Measurements from ENCODE around the gene NMNAT2.
"Not testable (repeated sequence)": the region's sequence is repeated elsewhere in the genome, so short reads cannot be mapped to it uniquely, and the experiment has no call there.

NMNAT2 gene

DNA sequence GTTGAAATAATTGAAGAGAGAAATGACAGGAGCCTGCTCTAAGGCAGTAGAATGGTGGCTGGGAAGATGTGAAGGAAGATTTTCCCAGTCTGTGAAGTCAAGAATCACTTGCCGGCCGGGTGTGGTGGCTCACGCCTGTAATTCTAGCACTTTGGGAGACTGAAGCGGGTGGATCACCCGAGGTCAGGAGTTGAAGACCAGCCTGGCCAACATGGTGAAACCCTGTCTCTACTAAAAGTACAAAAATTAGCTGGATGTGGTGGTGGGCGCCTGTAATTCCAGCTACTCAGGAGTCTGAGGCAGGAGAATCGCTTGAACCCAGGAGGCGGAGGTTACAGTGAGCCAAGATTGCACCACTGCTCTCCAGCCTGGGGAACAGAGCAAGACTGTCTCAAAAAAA lies 177.3 kb downstream of the NMNAT2 start:
- DNase-seq (ENCODE audit: low spot score); H3K4me1 Mint-ChIP-seq (ENCODE audit: low read depth); H3K4me3 Mint-ChIP-seq; H3K27me3 Mint-ChIP-seq (ENCODE audit: low read depth); H3K36me3 Mint-ChIP-seq (ENCODE audit: low read depth); H3K27ac Mint-ChIP-seq; H3K9me3 Mint-ChIP-seq: not testable (repeated sequence)

DNA sequence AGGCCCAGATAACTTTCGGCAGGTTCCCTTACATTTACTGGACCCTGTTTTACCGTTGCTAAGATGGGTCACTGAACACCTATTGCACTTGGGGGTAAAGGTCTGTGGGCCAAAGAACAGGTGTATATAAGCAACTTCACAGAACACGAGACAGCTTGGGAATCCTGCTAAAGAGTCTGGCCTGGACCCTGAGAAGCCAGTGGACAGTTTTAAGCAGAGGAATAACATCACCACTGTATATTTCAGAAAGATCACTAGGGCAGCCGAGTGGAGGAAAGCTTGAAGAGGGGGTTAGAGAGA lies 177.7 kb downstream of the NMNAT2 start:
- no peak for DNase-seq (ENCODE audit: low spot score)
- H3K27me3 Mint-ChIP-seq (ENCODE audit: low read depth): peaks cover 6% of the 10 kb centered on the region
- H3K36me3 Mint-ChIP-seq (ENCODE audit: low read depth): no peaks in the 10 kb centered on the region
- no peak overlapping the region for H3K4me3 Mint-ChIP-seq
- no peak overlapping the region for H3K27ac Mint-ChIP-seq
- no peaks in the 10 kb centered on the region for H3K9me3 Mint-ChIP-seq
- H3K4me1 Mint-ChIP-seq (ENCODE audit: low read depth): no peaks in the 10 kb centered on the region

DNA sequence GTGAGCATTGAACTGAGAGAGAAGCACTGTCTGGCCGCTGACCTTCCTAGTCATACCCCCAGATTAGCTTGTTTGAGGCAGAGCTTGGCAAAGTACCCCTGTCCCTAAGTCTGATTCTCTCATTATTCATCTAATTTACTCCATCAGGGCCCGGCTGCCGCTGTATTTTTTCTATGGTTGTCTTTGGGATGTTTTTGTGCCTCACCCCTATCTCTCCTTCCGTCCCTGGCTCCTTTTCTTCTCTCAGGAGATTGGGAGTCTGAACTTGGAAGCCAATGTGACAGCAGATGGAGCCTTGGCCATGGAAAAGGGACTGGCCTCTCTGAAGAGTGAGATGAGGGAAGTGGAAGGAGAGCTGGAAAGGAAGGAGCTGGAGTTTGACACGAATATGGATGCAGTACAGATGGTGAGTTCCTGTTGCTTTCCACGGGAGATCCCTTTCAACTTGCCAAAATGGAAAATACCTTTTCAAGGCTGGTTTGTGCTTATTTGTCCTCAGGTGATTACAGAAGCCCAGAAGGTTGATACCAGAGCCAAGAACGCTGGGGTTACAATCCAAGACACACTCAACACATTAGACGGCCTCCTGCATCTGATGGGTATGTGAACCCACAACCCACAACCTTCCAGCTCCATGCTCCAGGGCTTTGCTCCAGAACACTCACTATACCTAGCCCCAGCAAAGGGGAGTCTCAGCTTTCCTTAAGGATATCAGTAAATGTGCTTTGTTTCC lies 178.2 kb downstream of the NMNAT2 start:
- no peaks in the 10 kb centered on the region for H3K4me1 Mint-ChIP-seq (ENCODE audit: low read depth)
- H3K27me3 Mint-ChIP-seq (ENCODE audit: low read depth): peaks cover 6% of the 10 kb centered on the region
- H3K4me3 Mint-ChIP-seq: no peak overlapping the region
- H3K27ac Mint-ChIP-seq: no peak overlapping the region
- no peaks in the 10 kb centered on the region for H3K36me3 Mint-ChIP-seq (ENCODE audit: low read depth)
- DNase-seq (ENCODE audit: low spot score): no peak
- no peaks in the 10 kb centered on the region for H3K9me3 Mint-ChIP-seq

DNA sequence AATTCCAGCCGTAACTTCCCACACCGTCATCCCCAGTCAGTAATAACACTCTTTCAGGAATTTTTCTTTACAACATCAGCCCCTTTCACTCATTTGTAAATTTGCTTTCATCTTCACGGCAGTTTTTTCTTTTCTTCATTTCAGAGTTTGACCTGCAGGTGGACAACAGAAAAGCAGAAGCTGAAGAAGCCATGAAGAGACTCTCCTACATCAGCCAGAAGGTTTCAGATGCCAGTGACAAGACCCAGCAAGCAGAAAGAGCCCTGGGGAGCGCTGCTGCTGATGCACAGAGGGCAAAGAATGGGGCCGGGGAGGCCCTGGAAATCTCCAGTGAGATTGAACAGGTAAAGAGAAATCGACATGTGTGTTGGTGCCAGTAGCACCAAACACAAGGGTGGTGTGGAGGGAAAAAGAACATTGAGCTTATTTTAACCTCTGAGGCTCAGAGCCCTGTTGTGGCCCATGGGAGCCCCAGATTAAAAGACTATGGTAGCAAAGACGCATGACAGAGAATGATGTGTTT lies 178.9 kb downstream of the NMNAT2 start:
- no peaks in the 10 kb centered on the region for H3K36me3 Mint-ChIP-seq (ENCODE audit: low read depth)
- DNase-seq (ENCODE audit: low spot score): no peak
- H3K27ac Mint-ChIP-seq: no peak overlapping the region
- no peaks in the 10 kb centered on the region for H3K9me3 Mint-ChIP-seq
- H3K27me3 Mint-ChIP-seq (ENCODE audit: low read depth): peaks cover 6% of the 10 kb centered on the region
- H3K4me1 Mint-ChIP-seq (ENCODE audit: low read depth): no peaks in the 10 kb centered on the region
- H3K4me3 Mint-ChIP-seq: no peak overlapping the region

DNA sequence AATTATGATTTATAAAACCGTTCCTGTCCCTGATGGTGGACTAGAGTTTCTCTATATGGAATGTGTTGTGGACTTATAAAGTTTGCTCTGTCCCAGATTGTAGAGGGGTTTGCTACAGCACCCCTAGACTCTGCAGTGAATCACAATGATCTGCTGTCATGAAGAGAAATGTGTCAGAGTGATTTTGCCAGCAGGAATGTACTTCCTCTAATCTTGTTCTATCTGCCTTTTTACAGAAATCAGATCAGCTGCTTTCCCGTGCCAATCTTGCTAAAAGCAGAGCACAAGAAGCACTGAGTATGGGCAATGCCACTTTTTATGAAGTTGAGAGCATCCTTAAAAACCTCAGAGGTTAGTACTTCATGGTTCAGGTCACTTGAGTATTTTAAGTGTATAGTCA lies 180.1 kb downstream of the NMNAT2 start:
- H3K27me3 Mint-ChIP-seq (ENCODE audit: low read depth): peaks cover 6% of the 10 kb centered on the region
- H3K4me1 Mint-ChIP-seq (ENCODE audit: low read depth): no peaks in the 10 kb centered on the region
- no peaks in the 10 kb centered on the region for H3K36me3 Mint-ChIP-seq (ENCODE audit: low read depth)
- H3K27ac Mint-ChIP-seq: no peak overlapping the region
- no peaks in the 10 kb centered on the region for H3K9me3 Mint-ChIP-seq
- H3K4me3 Mint-ChIP-seq: no peak overlapping the region
- no peak for DNase-seq (ENCODE audit: low spot score)

DNA sequence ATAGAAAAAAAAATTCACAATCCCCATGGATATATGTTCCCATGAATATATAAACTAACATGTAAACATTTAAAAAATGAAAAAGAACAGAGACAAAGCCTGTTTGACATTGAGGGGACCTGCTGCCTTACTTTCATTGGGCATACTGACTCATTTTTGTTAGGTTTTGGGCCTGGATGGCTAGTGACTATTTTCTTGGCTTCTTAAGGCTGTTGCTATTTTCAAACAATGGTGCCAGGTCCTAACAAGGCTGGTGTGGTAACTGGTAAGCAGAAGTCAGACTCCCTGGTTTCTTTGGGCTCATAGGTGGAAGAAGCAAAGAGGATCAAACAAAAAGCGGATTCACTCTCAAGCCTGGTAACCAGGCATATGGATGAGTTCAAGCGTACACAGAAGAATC lies 181.1 kb downstream of the NMNAT2 start:
- H3K9me3 Mint-ChIP-seq: no peaks in the 10 kb centered on the region
- DNase-seq (ENCODE audit: low spot score): no peak
- H3K27me3 Mint-ChIP-seq (ENCODE audit: low read depth): peaks cover 6% of the 10 kb centered on the region
- no peak overlapping the region for H3K27ac Mint-ChIP-seq
- no peaks in the 10 kb centered on the region for H3K4me1 Mint-ChIP-seq (ENCODE audit: low read depth)
- no peaks in the 10 kb centered on the region for H3K36me3 Mint-ChIP-seq (ENCODE audit: low read depth)
- no peak overlapping the region for H3K4me3 Mint-ChIP-seq

DNA sequence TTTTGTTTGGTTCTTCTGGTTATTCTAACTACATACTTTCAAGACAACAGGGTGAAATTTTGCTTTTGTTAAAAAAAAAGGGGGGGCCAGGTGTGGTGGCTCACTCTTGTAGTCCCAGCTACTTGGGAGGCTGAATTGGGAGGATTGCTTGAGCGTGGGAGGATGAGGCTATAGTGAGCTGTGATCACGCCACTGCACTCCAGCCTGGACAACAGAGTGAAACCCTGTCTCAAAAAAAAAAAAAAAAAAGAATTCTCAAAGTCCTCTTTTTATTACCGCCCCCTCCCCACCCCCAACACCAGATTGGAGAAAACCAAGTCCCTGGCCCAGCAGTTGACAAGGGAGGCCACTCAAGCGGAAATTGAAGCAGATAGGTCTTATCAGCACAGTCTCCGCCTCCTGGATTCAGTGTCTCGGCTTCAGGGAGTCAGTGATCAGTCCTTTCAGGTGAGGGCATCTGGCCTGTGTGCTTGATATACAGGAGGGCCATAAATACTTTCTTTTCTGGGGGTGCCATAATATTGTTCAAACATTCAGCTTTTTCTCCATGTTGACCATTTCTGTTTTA lies 181.9 kb downstream of the NMNAT2 start:
- Mint-ChIP-seq H3K27me3 (ENCODE audit: low read depth) (peaks cover 4% of the 10 kb centered on the region), H3K36me3 (ENCODE audit: low read depth) (no peaks in the 10 kb centered on the region), H3K4me1 (ENCODE audit: low read depth) (no peaks in the 10 kb centered on the region), H3K9me3 (no peaks in the 10 kb centered on the region), H3K27ac (no peak overlapping the region), H3K4me3 (no peak overlapping the region)
- no peak for DNase-seq (ENCODE audit: low spot score)

DNA sequence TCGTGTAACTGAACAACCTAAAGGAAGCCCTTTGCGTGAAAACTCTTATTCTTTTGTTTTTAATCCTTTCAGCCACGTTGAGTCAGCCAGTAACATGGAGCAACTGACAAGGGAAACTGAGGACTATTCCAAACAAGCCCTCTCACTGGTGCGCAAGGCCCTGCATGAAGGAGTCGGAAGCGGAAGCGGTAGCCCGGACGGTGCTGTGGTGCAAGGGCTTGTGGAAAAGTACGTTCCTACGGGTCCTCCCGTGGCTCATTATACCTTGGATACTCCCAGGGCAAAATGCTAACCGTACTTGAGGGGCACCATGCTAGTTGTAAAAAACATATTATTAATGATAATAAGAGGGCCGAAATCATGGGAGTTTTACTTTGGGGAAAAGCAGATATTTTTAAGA lies 182.7 kb downstream of the NMNAT2 start:
- H3K4me1 Mint-ChIP-seq (ENCODE audit: low read depth): no peaks in the 10 kb centered on the region
- no peaks in the 10 kb centered on the region for H3K9me3 Mint-ChIP-seq
- no peaks in the 10 kb centered on the region for H3K36me3 Mint-ChIP-seq (ENCODE audit: low read depth)
- no peak overlapping the region for H3K4me3 Mint-ChIP-seq
- H3K27me3 Mint-ChIP-seq (ENCODE audit: low read depth): peaks cover 3% of the 10 kb centered on the region
- no peak for DNase-seq (ENCODE audit: low spot score)
- H3K27ac Mint-ChIP-seq: no peak overlapping the region

DNA sequence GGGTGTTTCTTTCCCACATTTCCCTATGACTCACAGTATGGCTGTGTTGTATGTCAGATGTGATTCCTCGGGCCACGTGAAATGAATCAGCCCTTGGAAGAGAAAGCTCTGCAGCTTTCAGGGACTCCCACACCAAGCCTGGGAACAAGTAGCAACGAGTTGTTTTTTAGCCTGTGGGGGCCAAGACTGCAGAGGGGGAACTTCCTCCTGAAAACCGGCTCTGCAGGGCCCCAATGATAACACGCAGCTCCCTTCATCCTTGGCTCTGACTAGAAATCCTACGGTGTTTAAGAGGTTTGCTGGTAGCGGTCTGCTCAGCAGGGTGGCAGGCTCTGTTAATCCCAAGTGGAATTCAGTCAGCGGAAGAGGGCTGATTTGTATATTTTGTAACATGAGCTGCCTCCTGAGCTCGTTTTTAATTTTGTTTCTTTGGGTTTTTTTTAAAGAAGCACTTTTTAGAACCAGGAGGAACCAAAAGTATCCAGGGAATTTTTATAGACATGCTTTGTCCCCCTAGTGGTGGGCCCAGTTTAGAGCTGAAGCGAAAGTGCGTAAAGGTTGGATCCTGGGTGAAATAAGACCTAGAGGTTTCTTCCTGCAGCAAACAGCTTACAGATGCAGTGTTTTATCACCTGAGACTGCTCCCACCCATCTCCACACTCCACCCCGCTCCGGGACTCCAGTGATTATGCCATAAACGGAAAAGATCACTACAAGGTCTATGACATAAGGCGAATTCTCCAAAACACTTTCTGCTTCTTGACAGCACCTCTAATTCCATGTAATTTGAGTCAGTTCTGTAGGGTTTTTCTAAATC lies 183.3 kb downstream of the NMNAT2 start:
- peaks cover under 1% of the 10 kb centered on the region for H3K27me3 Mint-ChIP-seq (ENCODE audit: low read depth)
- no peak overlapping the region for H3K4me3 Mint-ChIP-seq
- no peaks in the 10 kb centered on the region for H3K9me3 Mint-ChIP-seq
- no peak overlapping the region for H3K27ac Mint-ChIP-seq
- no peaks in the 10 kb centered on the region for H3K4me1 Mint-ChIP-seq (ENCODE audit: low read depth)
- no peaks in the 10 kb centered on the region for H3K36me3 Mint-ChIP-seq (ENCODE audit: low read depth)
- DNase-seq (ENCODE audit: low spot score): no peak

DNA sequence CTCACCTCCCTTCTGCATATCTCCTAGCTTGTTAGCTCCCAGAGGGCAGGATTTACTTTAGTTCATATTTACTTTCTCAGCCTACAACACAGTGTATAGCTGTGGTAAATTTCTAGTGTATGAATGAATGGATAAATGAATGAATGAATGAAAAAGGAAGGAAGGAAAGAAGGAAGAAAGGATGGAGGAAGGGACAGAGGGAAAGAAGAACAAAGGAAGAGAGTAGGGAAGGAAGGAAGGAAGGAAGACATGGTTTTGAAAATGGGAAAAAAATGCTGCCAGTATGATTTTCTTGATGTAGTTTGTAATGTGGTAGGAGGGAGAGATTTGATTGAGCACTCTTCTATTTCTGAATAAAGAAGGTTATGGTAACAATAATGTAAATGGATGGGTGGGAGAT lies 185.1 kb downstream of the NMNAT2 start:
- Mint-ChIP-seq H3K36me3 (ENCODE audit: low read depth) (no peaks in the 10 kb centered on the region), H3K4me3 (no peak overlapping the region), H3K27ac (no peak overlapping the region), H3K9me3 (no peaks in the 10 kb centered on the region), H3K27me3 (ENCODE audit: low read depth) (no peaks in the 10 kb centered on the region), H3K4me1 (ENCODE audit: low read depth) (no peaks in the 10 kb centered on the region)
- DNase-seq (ENCODE audit: low spot score): no peak

DNA sequence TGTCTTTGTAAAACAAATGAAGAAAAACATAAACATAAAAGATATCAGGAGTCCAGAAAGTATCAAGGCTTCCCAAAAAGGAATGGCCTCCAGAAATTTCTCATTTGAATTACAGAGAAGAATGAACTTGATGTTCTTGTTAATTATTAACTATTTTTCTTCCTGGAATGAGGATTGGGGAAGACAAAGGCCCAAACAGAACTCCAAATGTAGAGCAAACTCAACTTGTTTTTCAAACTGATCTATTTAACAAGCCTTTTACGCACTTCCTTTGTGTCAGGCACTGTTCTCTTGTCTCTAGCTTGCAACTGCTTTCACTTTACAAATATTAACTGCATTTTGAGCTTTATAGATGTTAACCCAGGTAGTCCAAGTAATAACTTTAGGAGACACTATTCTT lies 186.6 kb downstream of the NMNAT2 start:
- Mint-ChIP-seq H3K4me3 (no peak overlapping the region), H3K4me1 (ENCODE audit: low read depth) (peaks cover 5% of the 10 kb centered on the region), H3K36me3 (ENCODE audit: low read depth) (no peaks in the 10 kb centered on the region), H3K9me3 (no peaks in the 10 kb centered on the region), H3K27me3 (ENCODE audit: low read depth) (no peaks in the 10 kb centered on the region), H3K27ac (no peak overlapping the region)
- no peak for DNase-seq (ENCODE audit: low spot score)

DNA sequence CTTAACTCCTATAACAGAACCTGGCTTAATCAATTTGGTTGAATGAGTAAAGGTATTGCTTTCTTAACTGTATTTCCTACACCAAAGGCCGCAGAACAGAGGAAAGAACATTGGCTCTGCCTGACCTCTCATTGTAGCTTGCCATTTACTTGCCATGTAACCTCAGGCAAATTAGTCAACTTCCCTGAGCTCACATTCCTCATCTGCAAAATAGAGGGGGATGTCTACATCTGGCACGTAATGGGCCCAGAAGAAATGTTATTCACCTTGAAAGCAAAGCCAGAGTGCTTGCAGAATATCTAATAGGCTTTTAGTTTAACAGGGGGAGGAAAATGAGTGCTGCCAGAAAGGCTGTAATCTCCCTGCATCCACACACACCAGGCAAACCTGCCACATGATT lies 187.8 kb downstream of the NMNAT2 start:
- Mint-ChIP-seq H3K27me3 (ENCODE audit: low read depth) (no peaks in the 10 kb centered on the region), H3K4me1 (ENCODE audit: low read depth) (peaks cover 5% of the 10 kb centered on the region), H3K4me3 (no peak overlapping the region), H3K36me3 (ENCODE audit: low read depth) (no peaks in the 10 kb centered on the region), H3K27ac (no peak overlapping the region), H3K9me3 (no peaks in the 10 kb centered on the region)
- DNase-seq (ENCODE audit: low spot score): no peak

DNA sequence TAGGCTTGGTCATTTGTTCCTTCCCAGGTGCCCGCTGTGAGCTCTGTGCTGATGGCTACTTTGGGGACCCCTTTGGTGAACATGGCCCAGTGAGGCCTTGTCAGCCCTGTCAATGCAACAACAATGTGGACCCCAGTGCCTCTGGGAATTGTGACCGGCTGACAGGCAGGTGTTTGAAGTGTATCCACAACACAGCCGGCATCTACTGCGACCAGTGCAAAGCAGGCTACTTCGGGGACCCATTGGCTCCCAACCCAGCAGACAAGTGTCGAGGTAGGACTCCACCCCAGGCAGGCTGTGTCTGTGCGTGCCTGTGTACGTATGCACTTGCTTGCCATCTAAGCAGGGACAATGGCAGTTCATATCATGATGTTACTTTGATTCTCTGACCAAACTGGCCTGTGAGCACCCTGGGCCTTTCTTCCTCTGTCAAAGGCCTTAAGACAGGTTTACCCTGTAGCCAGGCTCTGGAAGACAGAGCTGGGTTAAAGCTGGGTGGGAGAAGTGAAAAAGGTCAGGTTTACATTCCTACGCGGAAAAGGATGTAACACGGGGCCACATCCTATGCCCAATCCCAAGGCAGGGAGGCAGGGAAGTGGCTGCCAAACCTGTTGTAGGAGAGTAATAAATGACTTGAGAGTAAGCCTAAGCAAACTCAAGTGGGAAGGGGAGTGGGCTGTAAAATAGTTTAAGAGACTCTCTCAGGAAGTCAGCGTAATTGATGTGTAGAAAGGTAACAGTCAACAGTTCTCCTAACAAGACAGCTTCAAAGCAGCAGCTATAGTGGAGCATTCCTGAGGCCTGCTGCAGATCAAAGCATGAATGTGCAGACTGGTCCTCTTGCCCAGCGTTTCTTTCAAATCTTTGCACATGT lies 189.6 kb downstream of the NMNAT2 start:
- DNase-seq (ENCODE audit: low spot score): no peak
- peaks cover 5% of the 10 kb centered on the region for H3K4me1 Mint-ChIP-seq (ENCODE audit: low read depth)
- no peaks in the 10 kb centered on the region for H3K36me3 Mint-ChIP-seq (ENCODE audit: low read depth)
- H3K27ac Mint-ChIP-seq: no peak overlapping the region
- H3K9me3 Mint-ChIP-seq: no peaks in the 10 kb centered on the region
- no peak overlapping the region for H3K4me3 Mint-ChIP-seq
- peaks cover 2% of the 10 kb centered on the region for H3K27me3 Mint-ChIP-seq (ENCODE audit: low read depth)
